ENCODE measurements around the gene BCL11A.

- TF ChIP-seq REST (IDR thresholded peaks at IDR 0.05; ENCODE audit: borderline replicate concordance) (no peak), TAF1 (IDR thresholded peaks at IDR 0.05; ENCODE audit: low read depth) (no peak)
Observed at GRCh38 chr2:60465736-60466135, 87.7 kb downstream of the BCL11A start.
